ENCODE results near the gene QRICH1. TPM values are rescaled to one million over a fixed set of nuclear protein-coding genes. Genes with fewer than 3 reads are reported as not detected.

Gene QRICH1
- total RNA-seq, 1 experiment from 2014 or later, result 151 TPM

DNA sequence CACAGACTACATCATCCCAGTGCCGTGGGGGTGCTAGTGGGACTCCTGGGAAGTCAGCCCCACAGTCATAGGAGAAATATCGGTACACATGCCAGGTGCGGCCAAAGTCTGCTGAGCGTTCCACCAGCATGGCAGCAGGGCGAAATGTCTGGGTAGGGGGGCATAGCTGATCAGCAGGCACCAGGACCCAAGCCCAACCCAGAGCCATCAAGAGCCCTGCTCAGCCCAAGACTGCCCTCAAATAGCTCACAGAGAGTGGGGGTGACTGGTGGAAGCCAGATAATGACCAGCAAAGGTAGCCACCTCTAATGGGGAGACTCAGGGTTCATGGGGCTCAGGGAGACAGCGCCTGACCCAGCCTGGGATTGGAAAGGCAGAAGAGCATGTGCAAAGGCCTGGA, 37.7 kb upstream of the QRICH1 start:
- Histone ChIP-seq H2BK15ac (ENCODE audit: low read depth, low read length) (no peak overlapping the region), H3K27ac (ENCODE audit: insufficient read length, low read depth, low read length) (no peak overlapping the region), H2BK120ac (ENCODE audit: low read depth, low read length, poor library complexity, severe bottlenecking) (no peak overlapping the region), H3K9me3 (ENCODE audit: control insufficient read depth, low read depth, low read length) (no peaks in the 10 kb centered on the region), H4K91ac (ENCODE audit: insufficient read length, low read depth, low read length) (no peak overlapping the region), H3K56ac (ENCODE audit: insufficient read length, low read depth, low read length) (no peak overlapping the region), H2BK20ac (ENCODE audit: low read depth, low read length, poor library complexity, severe bottlenecking) (no peak overlapping the region), H3K27me3 (ENCODE audit: insufficient read depth, low read length) (no peaks in the 10 kb centered on the region), H4K20me1 (ENCODE audit: control insufficient read depth, insufficient read depth, insufficient read length) (no peaks in the 10 kb centered on the region), H2BK5ac (ENCODE audit: insufficient read length, low read length) (no peak overlapping the region), H3T11ph (ENCODE audit: low read length) (no peak overlapping the region), H2BK12ac (ENCODE audit: insufficient read length, low read depth, low read length) (no peak overlapping the region), H2AK5ac (ENCODE audit: insufficient read length, low read length) (no peak overlapping the region), H3K14ac (ENCODE audit: insufficient read depth, low read length) (no peak overlapping the region; the same call in 1 of the 2 replicates), H4K5ac (ENCODE audit: insufficient read length, low read depth, low read length) (no peak overlapping the region), H3K4me2 (ENCODE audit: insufficient read depth, insufficient read length, low read length) (peak overlapping the region; percentile 97), H3K4me1 (ENCODE audit: insufficient read depth, low read length) (peaks cover 2% of the 10 kb centered on the region; the same call in 1 of the 2 replicates), H3K18ac (ENCODE audit: insufficient read length, low read depth, low read length) (no peak overlapping the region), H3K79me2 (ENCODE audit: insufficient read depth, low read length) (no peaks in the 10 kb centered on the region), H3K4ac (ENCODE audit: low read depth, low read length) (no peak overlapping the region), H2AFZ (ENCODE audit: low read length) (no peak overlapping the region), H3K23ac (ENCODE audit: insufficient read length, low read depth, low read length) (no peak overlapping the region), H3K79me1 (ENCODE audit: insufficient read depth, low read depth, low read length, poor library complexity, severe bottlenecking) (no peaks in the 10 kb centered on the region), H3K9ac (ENCODE audit: extremely low read depth, insufficient read length, low read length) (no peak overlapping the region), H3K23me2 (ENCODE audit: insufficient read length, low read depth, low read length, poor library complexity, severe bottlenecking) (peaks cover 15% of the 10 kb centered on the region), H4K8ac (replicated peaks; ENCODE audit: insufficient read length, low read depth, low read length) (no peak overlapping the region)
- TF ChIP-seq, protein P1, sequence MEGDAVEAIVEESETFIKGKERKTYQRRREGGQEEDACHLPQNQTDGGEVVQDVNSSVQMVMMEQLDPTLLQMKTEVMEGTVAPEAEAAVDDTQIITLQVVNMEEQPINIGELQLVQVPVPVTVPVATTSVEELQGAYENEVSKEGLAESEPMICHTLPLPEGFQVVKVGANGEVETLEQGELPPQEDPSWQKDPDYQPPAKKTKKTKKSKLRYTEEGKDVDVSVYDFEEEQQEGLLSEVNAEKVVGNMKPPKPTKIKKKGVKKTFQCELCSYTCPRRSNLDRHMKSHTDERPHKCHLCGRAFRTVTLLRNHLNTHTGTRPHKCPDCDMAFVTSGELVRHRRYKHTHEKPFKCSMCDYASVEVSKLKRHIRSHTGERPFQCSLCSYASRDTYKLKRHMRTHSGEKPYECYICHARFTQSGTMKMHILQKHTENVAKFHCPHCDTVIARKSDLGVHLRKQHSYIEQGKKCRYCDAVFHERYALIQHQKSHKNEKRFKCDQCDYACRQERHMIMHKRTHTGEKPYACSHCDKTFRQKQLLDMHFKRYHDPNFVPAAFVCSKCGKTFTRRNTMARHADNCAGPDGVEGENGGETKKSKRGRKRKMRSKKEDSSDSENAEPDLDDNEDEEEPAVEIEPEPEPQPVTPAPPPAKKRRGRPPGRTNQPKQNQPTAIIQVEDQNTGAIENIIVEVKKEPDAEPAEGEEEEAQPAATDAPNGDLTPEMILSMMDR (conservative IDR thresholded peaks at IDR 0.05), result no peak
- H3K36me3 Mint-ChIP-seq (ENCODE audit: insufficient read depth in 1 of 3, low read depth in 3 of 3), result peaks cover 0 to 6% (median 5%) of the 10 kb centered on the region in 3 experiments; a peak in 3 of 7 replicates
- H3K27me3 Mint-ChIP-seq (ENCODE audit: low read depth), result peaks cover 3% of the 10 kb centered on the region
- H3K4me1 Mint-ChIP-seq, result peaks cover 8 to 12% of the 10 kb centered on the region in 2 experiments; a peak in 3 of 4 replicates
- H3K9me3 Mint-ChIP-seq, result no peaks in the 10 kb centered on the region
- no peak overlapping the region; a peak in 1 of 7 replicates for H3K27ac Mint-ChIP-seq
- DNase-seq, result no peak
- WGBS (ENCODE audit: extremely low coverage, insufficient read length, low lambda C conversion rate), result no CpG with 5 or more reads among the region's 6 CpGs
- peak overlapping the region; percentile 83 to 93 for H3K4me3 Mint-ChIP-seq
